Activated CD4-positive, alpha-beta T cell treated with anti-CD3 and anti-CD28 coated beads for 36 hours (primary cell): Measurements from ENCODE around the gene THOC5. TPM values are rescaled to one million over a fixed set of nuclear protein-coding genes. Genes with fewer than 3 reads are reported as not detected.
"Not testable (repeated sequence)": the region's sequence is repeated elsewhere in the genome, so short reads cannot be mapped to it uniquely, and the experiment has no call there.

Experiments used
- ATAC-seq: fragments of 200-7000 bp; cut with Tn5 transposase; one replicate; pipeline ENCODE4 v1.10.0; 2021; ENCODE audit warnings: mild to moderate bottlenecking, moderate library complexity
- CTCF ChIA-PET: fragments of 350-600 bp; sonication (Branson Sonifier 250); formaldehyde crosslinking; loops from one replicate; lab custom pipeline; 2021; ENCODE audit warnings: antibody characterized with exemption; lab: Charles Lee
- POLR2A ChIA-PET: fragments of 350-600 bp; sonication (Branson Sonifier 250); formaldehyde crosslinking; loops from one replicate; lab custom pipeline; 2021; ENCODE audit warnings: antibody characterized with exemption, inconsistent platforms; lab: Charles Lee
- DNase-seq: peaks from one replicate; pipeline ENCODE4 v3.0.0-alpha.2; 2020
- H3K27ac Mint-ChIP-seq: one replicate; pipeline ENCODE4 v1.8.0; 2021; ENCODE audit warnings: mixed read lengths
- H3K27me3 Mint-ChIP-seq: one replicate; pipeline ENCODE4 v1.8.0; 2021; ENCODE audit warnings: mixed read lengths
- H3K36me3 Mint-ChIP-seq: one replicate; pipeline ENCODE4 v1.8.0; 2021; ENCODE audit warnings: low read depth, mixed read lengths
- H3K4me1 Mint-ChIP-seq: one replicate; pipeline ENCODE4 v1.8.0; 2021; ENCODE audit warnings: mixed read lengths
- H3K4me3 Mint-ChIP-seq: one replicate; pipeline ENCODE4 v1.8.0; 2021; ENCODE audit warnings: mild to moderate bottlenecking, moderate library complexity, mixed read lengths
- H3K9me3 Mint-ChIP-seq: one replicate; pipeline ENCODE4 v1.8.0; 2021; ENCODE audit warnings: low read depth, mixed read lengths
- intact Hi-C, 2 experiments: fragments of 100-400 bp; cut with DNase I in 1 of 2; cut with micrococcal nuclease in 1 of 2; formaldehyde crosslinking; loops; one replicate each; pipeline versions ENCODE4 v1.14.2 to v1.15.1; 2022 to 2024; cut with DNase I, micrococcal nuclease
- total RNA-seq, 2 experiments: library from RNA; stranded (reverse); gene quantifications; one replicate each; pipeline ENCODE4 v1.2.3, GENCODE V29; 2021

The THOC5 gene
- total RNA-seq, 2 experiments from 2014 or later: 52.4 to 65.7 TPM

DNA sequence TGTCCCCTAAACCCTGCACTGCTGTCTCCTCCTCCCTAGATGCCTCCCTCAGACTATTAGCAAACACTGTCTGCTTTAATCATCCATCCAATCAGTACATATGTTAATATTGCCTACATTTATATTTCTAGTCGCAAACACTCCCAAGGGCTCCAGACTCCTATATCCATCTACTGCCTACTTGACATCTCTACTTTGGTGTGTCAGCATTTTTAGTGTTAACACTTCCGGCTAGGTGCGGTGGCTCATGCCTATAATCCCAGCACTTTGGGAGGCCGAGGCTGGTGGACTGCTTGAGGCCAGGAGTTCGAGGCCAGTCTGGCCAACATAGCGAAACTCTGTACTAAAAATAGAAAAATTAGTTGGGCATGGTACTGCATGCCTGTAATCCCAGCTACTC is 5.5 kb upstream of the THOC5 start:
- Mint-ChIP-seq H3K36me3 (peaks cover 24% of the 10 kb centered on the region), H3K4me1 (peaks cover 2% of the 10 kb centered on the region), H3K27ac (no peak overlapping the region), H3K27me3 (no peaks in the 10 kb centered on the region), H3K4me3 (no peak overlapping the region), H3K9me3 (no peaks in the 10 kb centered on the region)
- POLR2A ChIA-PET: no interaction called here
- no peak for DNase-seq
- ATAC-seq: no peak
- intact Hi-C loops: no loop called here
- CTCF ChIA-PET: no interaction called here

DNA sequence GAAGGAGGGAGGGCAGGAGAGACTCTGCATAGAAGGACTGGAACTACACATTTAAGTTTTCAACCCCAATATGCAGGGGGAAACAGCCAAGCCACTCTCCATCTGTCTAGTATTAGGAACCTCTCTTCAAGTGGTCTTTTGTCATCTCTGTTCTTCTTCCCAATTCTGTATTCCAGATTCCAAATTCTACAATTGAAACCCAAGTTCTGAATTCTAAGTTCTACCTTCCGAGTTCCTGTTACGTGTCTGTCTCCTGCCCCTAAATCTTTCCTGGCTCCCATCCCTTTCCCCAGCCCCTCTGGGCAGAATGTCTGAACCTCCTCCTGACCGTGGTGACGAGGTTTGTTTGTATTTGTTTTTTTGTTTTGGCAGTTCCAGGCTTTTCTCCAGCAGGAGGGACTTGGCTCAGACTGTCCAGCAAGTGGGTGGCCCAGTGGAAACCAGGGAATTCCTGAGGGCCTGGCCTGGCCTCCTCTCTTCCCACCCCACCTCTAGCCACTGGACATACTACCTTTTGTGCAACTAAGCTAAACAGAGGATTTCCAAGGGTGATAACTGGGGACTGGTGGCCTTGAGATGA is 1.6 kb upstream of the THOC5 start:
- Mint-ChIP-seq H3K27ac (peak overlapping the region; percentile 30), H3K4me1 (peaks cover 7% of the 10 kb centered on the region), H3K4me3 (no peak overlapping the region), H3K27me3 (no peaks in the 10 kb centered on the region), H3K9me3 (no peaks in the 10 kb centered on the region), H3K36me3 (peaks cover 28% of the 10 kb centered on the region)
- no peak for DNase-seq
- CTCF ChIA-PET: interaction anchor here (0.6 kb wide), 1 partner anchor 16 kb away, joined by 4 read pairs; no protein-coding TSS in a partner anchor
- intact Hi-C loops: no loop called here
- POLR2A ChIA-PET: no interaction called here
- no peak for ATAC-seq

DNA sequence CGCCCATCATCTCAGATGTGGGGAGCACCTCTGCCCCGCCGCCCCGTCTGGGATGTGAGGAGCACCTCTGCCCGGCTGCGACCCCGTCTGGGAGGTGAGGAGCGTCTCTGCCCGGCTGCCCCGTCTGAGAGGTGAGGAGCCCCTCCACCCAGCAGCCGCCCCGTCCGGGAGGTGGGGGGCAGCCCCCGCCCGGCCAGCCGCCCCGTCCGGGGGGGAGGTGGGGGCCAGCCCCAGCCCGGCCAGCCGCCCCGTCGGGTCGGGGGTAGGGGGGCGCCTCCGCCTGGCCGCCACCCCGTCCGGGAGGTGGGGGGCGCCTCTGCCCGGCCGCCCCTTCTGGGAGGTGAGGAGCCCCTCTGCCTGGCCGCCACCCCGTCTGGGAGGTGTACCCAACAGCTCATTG is 1.2 kb downstream of the THOC5 start:
- H3K27me3 Mint-ChIP-seq, POLR2A ChIA-PET, CTCF ChIA-PET, DNase-seq, H3K9me3 Mint-ChIP-seq, ATAC-seq: not testable (repeated sequence)
- intact Hi-C loops: loop anchor here in 1 of 2 experiments (2.0 kb wide), 1 partner anchor 82 kb away; no protein-coding TSS in a partner anchor
- Mint-ChIP-seq H3K36me3 (peaks cover 25% of the 10 kb centered on the region), H3K4me3 (peak overlapping the region; percentile 96), H3K4me1 (peaks cover 13% of the 10 kb centered on the region), H3K27ac (peak overlapping the region; percentile 92)

DNA sequence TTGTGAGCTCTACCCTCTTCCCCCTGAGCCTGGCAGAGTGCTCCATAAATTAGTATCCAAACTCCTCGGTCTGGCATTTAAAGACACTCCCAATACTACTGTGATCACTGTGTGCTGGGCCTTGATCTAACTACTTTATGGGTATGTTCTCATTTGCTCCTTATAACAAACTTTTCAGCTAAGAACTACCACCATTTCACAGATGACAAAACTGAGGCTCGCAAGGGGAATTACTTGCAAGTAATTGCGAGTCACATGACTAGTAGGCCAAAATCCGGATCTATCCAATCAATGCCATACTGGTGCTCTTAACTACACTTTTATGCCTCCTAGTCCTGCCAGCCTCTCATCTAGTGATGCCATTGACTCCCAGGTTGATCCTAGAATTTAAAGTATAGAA is 3.6 kb downstream of the THOC5 start:
- no peak for ATAC-seq
- CTCF ChIA-PET: no interaction called here
- no peaks in the 10 kb centered on the region for H3K27me3 Mint-ChIP-seq
- POLR2A ChIA-PET: no interaction called here
- H3K27ac Mint-ChIP-seq: no peak overlapping the region
- peaks cover 13% of the 10 kb centered on the region for H3K4me1 Mint-ChIP-seq
- no peak for DNase-seq
- H3K4me3 Mint-ChIP-seq: no peak overlapping the region
- intact Hi-C loops: no loop called here
- no peaks in the 10 kb centered on the region for H3K9me3 Mint-ChIP-seq
- H3K36me3 Mint-ChIP-seq: peaks cover 29% of the 10 kb centered on the region

DNA sequence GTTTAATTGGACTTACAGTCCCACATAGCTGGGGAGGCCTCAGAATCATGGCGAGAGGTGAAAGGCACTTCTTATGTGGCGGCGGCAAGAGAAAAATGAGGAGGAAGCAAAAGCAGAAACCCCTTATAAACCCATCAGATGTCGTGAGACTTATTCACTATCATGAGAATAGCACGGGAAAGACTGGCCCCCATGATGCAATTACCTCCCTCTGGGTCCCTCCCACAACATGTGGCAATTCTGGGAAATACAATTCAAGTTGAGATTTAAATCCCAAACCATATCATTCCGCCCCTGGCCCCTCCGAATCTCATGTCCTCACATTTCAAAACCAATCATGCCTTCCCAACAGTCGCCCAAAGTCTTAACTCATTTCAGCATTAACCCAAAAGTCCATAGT is 8.5 kb downstream of the THOC5 start:
- DNase-seq, H3K4me1 Mint-ChIP-seq, POLR2A ChIA-PET, ATAC-seq, CTCF ChIA-PET, intact Hi-C loops, H3K4me3 Mint-ChIP-seq, H3K9me3 Mint-ChIP-seq, H3K27me3 Mint-ChIP-seq: not testable (repeated sequence)
- peak overlapping the region; percentile 16 for H3K27ac Mint-ChIP-seq
- peaks cover 37% of the 10 kb centered on the region for H3K36me3 Mint-ChIP-seq

DNA sequence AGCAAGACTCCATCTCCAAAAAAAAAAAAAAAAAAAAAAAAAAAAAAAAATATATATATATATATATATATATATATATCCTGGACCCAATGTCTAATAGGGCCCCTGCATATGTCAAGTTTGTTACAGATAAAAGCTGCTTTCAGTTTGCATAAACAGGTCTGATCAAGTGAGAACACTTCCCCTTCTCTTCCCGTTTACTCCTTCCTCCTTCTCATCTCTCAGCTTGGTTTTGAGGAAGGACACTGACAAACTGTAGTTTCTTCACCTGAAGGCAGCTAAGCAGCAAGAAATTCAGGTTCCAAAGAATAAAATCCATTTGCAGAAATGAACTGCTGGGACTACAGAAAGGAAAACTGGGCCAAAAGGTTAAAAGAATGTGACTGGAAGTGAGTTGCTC is 11.7 kb downstream of the THOC5 start:
- ChIA-PET CTCF (interaction anchor here (0.6 kb wide), 1 partner anchor 194 kb away, joined by 3 read pairs; no protein-coding TSS in a partner anchor), POLR2A (no interaction called here)
- H3K27me3 Mint-ChIP-seq: no peaks in the 10 kb centered on the region
- H3K27ac Mint-ChIP-seq: no peak overlapping the region
- peaks cover 38% of the 10 kb centered on the region for H3K36me3 Mint-ChIP-seq
- H3K4me3 Mint-ChIP-seq: no peak overlapping the region
- H3K4me1 Mint-ChIP-seq: no peaks in the 10 kb centered on the region
- H3K9me3 Mint-ChIP-seq: no peaks in the 10 kb centered on the region
- intact Hi-C loops: no loop called here
- DNase-seq (no peak), ATAC-seq (no peak)

DNA sequence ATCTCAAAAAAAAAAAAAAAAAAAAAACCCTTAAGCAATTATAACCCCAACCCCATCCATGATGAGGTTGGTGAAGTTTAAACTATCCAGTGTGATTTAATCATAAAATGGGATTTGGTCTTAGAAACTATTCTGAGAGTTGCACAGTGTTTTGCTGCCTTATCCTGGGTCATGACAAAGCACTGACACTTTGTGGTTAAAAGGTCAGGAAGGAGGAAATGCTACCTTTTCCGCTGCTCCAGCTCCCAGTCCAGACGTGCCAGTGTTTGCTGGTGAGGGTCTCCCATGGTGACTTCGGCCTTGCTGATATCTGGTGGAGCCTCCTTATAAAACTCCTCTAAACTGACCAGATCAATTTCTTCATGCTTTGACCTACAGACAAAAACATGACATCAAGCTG is 14.5 kb downstream of the THOC5 start:
- intact Hi-C loops: no loop called here

DNA sequence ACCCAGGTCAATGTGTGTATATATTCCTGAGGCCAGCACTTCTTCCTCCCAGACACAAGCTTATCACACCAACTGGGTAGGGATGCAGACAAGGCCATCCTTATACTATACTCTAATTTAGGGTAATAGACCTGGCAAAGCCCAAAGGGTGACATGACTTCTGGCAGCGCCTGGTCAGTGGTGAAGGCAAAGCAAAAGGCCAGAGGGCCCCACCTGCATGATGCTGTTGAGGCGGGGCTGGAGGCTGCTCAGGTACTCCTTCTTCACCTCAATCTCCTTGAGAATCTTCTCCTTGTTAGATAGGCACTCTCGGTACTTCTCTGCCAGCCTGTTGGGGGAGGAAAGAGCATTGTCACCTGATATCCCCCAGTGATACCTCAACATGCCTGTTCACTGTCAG is 17.1 kb downstream of the THOC5 start:
- Mint-ChIP-seq H3K36me3 (peaks cover 48% of the 10 kb centered on the region), H3K27me3 (no peaks in the 10 kb centered on the region), H3K4me3 (no peak overlapping the region), H3K27ac (no peak overlapping the region), H3K4me1 (no peaks in the 10 kb centered on the region), H3K9me3 (no peaks in the 10 kb centered on the region)
- intact Hi-C loops: no loop called here
- ATAC-seq (no peak), DNase-seq (no peak)
- CTCF ChIA-PET: no interaction called here
- POLR2A ChIA-PET: no interaction called here

More for the DNA sequence above, 14.5 kb downstream of the THOC5 start:
- Mint-ChIP-seq H3K27me3 (no peaks in the 10 kb centered on the region), H3K4me1 (no peaks in the 10 kb centered on the region), H3K4me3 (no peak overlapping the region), H3K27ac (no peak overlapping the region), H3K9me3 (no peaks in the 10 kb centered on the region), H3K36me3 (peaks cover 53% of the 10 kb centered on the region)
- no peak for DNase-seq
- ChIA-PET CTCF (interaction anchor here (0.6 kb wide), 1 partner anchor 16 kb away, joined by 4 read pairs; no protein-coding TSS in a partner anchor), POLR2A (no interaction called here)
- no peak for ATAC-seq

DNA sequence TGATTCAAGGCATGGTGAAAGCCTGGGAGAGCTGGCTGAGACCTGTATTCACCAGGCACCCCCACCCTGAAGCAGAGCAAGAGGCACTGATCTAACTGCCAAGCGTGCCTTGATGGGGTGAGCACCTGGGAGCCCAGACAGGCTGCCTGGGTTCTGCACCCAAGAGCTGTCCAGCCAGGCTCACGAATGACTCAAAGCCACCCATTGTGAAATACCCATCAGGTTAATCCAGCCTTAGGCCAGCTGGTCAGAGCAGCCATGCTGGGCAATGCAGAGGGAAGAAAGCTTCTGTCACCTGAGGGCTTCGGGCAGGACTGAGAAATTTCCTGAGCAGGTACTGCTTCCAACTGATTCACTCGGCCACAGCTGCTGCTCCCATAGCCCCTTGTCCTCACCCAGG is 22.1 kb downstream of the THOC5 start:
- no peak for ATAC-seq
- ChIA-PET CTCF (interaction anchor here (0.7 to 1.1 kb wide), 4 partner anchors 96 to 1415 kb away, joined by 3 read pairs; no protein-coding TSS in a partner anchor), POLR2A (no interaction called here)
- Mint-ChIP-seq H3K4me1 (no peaks in the 10 kb centered on the region), H3K4me3 (no peak overlapping the region), H3K27ac (no peak overlapping the region), H3K9me3 (no peaks in the 10 kb centered on the region), H3K27me3 (no peaks in the 10 kb centered on the region), H3K36me3 (peaks cover 40% of the 10 kb centered on the region)
- DNase-seq: no peak
- intact Hi-C loops: no loop called here

DNA sequence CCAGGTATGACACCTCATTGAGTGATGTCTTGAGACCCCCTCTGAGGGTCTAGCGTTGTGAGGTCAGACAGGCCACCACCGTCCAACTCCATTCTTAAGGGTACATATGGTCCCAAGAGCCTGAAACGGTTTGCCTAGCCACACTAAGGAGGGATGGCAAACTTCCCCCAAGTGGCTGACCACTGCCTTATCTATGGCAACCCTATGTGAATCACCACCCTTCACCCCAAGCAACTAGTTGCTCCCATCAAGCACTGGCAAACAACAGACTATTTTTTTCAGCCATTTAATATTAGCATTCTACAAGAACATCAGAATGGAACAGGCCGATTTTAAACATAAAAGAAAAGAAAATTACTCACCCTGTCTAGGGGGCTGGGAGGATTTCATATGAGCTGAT is 22.8 kb downstream of the THOC5 start:
- POLR2A ChIA-PET: no interaction called here
- H3K27ac Mint-ChIP-seq: no peak overlapping the region

DNA sequence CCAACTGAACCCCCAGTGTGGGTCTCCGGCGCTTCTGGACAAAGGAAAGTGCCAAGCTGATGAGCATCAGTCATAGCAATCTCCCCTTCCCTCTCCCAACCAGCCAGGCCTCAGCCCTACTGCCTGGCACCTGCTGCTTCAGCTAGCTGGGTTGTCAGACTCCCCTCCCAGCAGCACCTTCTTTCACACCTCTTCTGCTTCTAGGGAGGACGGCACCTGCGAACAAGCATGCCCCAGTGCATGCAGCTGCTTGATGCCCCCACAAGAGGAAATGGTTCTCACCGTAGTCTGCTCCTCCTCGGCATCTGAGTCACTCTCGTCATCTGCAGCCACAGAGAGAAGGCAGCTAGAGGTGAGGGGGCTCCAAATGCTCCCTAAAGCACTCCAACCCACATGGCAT is 25.4 kb downstream of the THOC5 start:
- intact Hi-C loops: loop anchor here in 1 of 2 experiments (10.0 kb wide), 1 partner anchor 133 kb away; no protein-coding TSS in a partner anchor
- Mint-ChIP-seq H3K27ac (no peak overlapping the region), H3K27me3 (no peaks in the 10 kb centered on the region), H3K4me3 (no peak overlapping the region), H3K4me1 (no peaks in the 10 kb centered on the region), H3K36me3 (peaks cover 36% of the 10 kb centered on the region), H3K9me3 (no peaks in the 10 kb centered on the region)
- DNase-seq (no peak), ATAC-seq (no peak)
- ChIA-PET CTCF (no interaction called here), POLR2A (no interaction called here)

More for the DNA sequence above, 22.8 kb downstream of the THOC5 start:
- Mint-ChIP-seq H3K9me3 (no peaks in the 10 kb centered on the region), H3K4me3 (no peak overlapping the region), H3K27me3 (no peaks in the 10 kb centered on the region), H3K36me3 (peaks cover 34% of the 10 kb centered on the region), H3K4me1 (no peaks in the 10 kb centered on the region)
- intact Hi-C loops: no loop called here
- CTCF ChIA-PET: no interaction called here
- ATAC-seq (no peak), DNase-seq (no peak)

DNA sequence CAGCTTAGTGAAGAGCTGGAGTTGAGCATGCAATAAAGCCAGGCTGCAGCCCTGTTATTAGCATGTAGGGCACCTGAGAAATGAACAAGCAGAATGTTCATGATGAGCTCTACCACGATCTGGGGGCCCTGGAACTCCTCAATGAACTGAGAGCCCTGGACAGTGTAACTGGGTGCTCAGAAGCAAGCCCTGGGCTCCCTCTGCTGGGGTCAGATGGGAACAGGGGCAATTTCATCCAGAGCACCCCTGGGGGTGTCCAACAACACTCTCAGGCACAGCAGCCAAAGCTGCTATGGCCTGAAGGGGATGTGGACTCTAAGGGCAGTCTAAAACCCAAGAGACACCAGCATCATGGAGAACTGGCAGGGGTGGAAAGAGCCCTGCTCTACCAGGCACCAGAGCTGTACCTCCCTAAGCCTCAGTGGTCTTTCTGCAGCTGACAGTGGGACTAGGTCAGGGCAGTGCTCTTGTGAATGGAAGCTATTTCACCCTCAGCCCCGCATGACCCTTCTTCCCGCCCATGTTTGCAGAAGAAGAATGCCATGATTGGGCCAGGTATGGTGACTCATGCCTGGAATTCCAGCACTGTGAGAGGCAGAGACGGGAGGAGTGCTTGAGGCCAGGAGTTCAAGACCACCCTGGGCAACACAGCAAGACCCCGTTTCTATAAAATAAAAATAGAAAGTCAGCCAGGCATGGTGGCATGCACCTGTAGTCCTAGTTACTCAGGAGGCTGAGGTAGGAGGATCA is 28.9 kb downstream of the THOC5 start:
- Mint-ChIP-seq H3K36me3 (peaks cover 31% of the 10 kb centered on the region), H3K4me3 (no peak overlapping the region), H3K27ac (no peak overlapping the region), H3K4me1 (no peaks in the 10 kb centered on the region), H3K9me3 (no peaks in the 10 kb centered on the region), H3K27me3 (no peaks in the 10 kb centered on the region)
- ATAC-seq (peak; percentile 36), DNase-seq (peak; percentile 40)
- ChIA-PET CTCF (interaction anchor here (0.7 to 0.8 kb wide), 2 partner anchors 12 to 20 kb away, joined by 3 to 4 read pairs; no protein-coding TSS in a partner anchor), POLR2A (no interaction called here)
- intact Hi-C loops: loop anchor here (1.0 to 10.0 kb wide), 2 partner anchors 129 to 130 kb away; no protein-coding TSS in a partner anchor
